Measurements from ENCODE around the gene RAB21. TPM values are rescaled to one million over a fixed set of nuclear protein-coding genes. Genes with fewer than 3 reads are reported as not detected.

RAB21 gene
- total RNA-seq, 2 donors from 2014 or later, result 47.6 to 51.2 TPM

DNA sequence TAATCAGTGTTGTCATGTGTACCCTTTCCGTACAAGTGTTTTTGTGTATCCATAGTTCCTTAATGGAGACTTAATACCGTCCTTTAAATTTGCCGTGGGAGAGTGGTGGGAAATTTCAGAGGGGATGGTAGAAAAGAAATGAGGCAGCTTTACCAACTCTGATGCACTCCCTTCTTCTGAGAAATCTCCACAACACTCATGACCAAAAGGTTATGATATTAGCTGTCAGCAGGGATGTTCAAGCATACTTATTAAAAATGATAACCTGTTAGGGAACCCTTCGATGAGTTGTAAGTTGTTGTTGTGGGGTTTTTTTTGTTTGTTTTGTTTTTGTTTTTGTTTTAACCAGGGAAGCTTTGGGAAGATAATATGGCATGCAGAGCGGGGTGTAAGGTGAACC is 12.5 kb downstream of the RAB21 start:
- Histone ChIP-seq H3K9me3 (ENCODE audit: control insufficient read depth, low read length) (no peaks in the 10 kb centered on the region), H3K4me1 (ENCODE audit: control insufficient read depth, insufficient read depth, low read length) (no peaks in the 10 kb centered on the region), H3K36me3 (ENCODE audit: control insufficient read depth, insufficient read depth, low read length) (peaks cover 23% of the 10 kb centered on the region), H3K27me3 (ENCODE audit: control insufficient read depth, insufficient read depth, low read length, poor library complexity, severe bottlenecking) (no peaks in the 10 kb centered on the region), H3K4me3 (ENCODE audit: low read length) (no peak overlapping the region), H3K27ac (ENCODE audit: low read depth, low read length) (no peak overlapping the region), H3K9ac (ENCODE audit: extremely low read depth, low read length, poor library complexity, severe bottlenecking) (no peak overlapping the region)
- 97% methylated on average over 5 of the region's 5 CpGs; no CpG with 5 or more reads in 1 of the 2 experiments for WGBS, 2 experiments (ENCODE audit: insufficient coverage in 1 of 2, insufficient read length in 1 of 2)
- Mint-ChIP-seq H3K9me3 (no peaks in the 10 kb centered on the region), H3K4me1 (peaks cover 12% of the 10 kb centered on the region), H3K36me3 (ENCODE audit: low read depth) (peaks cover 15% of the 10 kb centered on the region), H3K4me3 (no peak overlapping the region), H3K27ac (no peak overlapping the region), H3K27me3 (ENCODE audit: insufficient read depth) (no peaks in the 10 kb centered on the region)
- TF ChIP-seq, protein P1, sequence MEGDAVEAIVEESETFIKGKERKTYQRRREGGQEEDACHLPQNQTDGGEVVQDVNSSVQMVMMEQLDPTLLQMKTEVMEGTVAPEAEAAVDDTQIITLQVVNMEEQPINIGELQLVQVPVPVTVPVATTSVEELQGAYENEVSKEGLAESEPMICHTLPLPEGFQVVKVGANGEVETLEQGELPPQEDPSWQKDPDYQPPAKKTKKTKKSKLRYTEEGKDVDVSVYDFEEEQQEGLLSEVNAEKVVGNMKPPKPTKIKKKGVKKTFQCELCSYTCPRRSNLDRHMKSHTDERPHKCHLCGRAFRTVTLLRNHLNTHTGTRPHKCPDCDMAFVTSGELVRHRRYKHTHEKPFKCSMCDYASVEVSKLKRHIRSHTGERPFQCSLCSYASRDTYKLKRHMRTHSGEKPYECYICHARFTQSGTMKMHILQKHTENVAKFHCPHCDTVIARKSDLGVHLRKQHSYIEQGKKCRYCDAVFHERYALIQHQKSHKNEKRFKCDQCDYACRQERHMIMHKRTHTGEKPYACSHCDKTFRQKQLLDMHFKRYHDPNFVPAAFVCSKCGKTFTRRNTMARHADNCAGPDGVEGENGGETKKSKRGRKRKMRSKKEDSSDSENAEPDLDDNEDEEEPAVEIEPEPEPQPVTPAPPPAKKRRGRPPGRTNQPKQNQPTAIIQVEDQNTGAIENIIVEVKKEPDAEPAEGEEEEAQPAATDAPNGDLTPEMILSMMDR (conservative IDR thresholded peaks at IDR 0.05), result no peak
- no peak for DNase-seq

DNA sequence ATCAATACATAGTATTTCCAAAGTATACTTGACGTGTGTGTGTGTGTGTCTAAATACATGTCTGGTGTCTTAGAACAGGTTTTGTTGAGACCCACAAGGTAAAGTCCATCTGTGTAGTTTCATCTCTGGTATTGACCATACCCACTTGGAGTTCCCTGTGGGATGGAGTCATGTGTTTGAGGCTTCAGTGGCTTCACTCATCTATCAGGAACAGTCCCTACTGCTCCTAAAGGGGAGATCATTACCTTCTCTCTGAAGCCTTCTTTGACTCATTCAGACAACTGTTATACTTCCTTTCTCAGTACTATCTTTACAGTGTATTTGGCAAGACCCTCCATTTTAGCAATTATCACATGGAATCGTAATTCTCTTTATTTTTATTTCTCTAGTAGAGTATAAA is 14.2 kb downstream of the RAB21 start:
- peaks cover 14% of the 10 kb centered on the region for H3K36me3 Mint-ChIP-seq (ENCODE audit: low read depth)
- DNase-seq, result no peak
- peaks cover 40% of the 10 kb centered on the region for H3K36me3 ChIP-seq (ENCODE audit: control insufficient read depth, insufficient read depth, low read length)
- 92% methylated on average over 1 of the region's 2 CpGs; no CpG with 5 or more reads in 1 of the 2 experiments for WGBS, 2 experiments (ENCODE audit: insufficient coverage in 1 of 2, insufficient read length in 1 of 2)
- no peaks in the 10 kb centered on the region for H3K4me1 ChIP-seq (ENCODE audit: control insufficient read depth, insufficient read depth, low read length)
- H3K27ac ChIP-seq (ENCODE audit: low read depth, low read length), result no peak overlapping the region
- H3K27ac Mint-ChIP-seq, result no peak overlapping the region
- H3K4me3 ChIP-seq (ENCODE audit: low read length), result no peak overlapping the region
- no peaks in the 10 kb centered on the region for H3K27me3 ChIP-seq (ENCODE audit: control insufficient read depth, insufficient read depth, low read length, poor library complexity, severe bottlenecking)
- H3K27me3 Mint-ChIP-seq (ENCODE audit: insufficient read depth), result no peaks in the 10 kb centered on the region
- no peak overlapping the region for H3K9ac ChIP-seq (ENCODE audit: extremely low read depth, low read length, poor library complexity, severe bottlenecking)
- no peak overlapping the region for H3K4me3 Mint-ChIP-seq
- peaks cover 12% of the 10 kb centered on the region for H3K4me1 Mint-ChIP-seq
- TF ChIP-seq, protein P1 (conservative IDR thresholded peaks at IDR 0.05), result no peak
- no peaks in the 10 kb centered on the region for H3K9me3 Mint-ChIP-seq
- H3K9me3 ChIP-seq (ENCODE audit: control insufficient read depth, low read length), result no peaks in the 10 kb centered on the region

DNA sequence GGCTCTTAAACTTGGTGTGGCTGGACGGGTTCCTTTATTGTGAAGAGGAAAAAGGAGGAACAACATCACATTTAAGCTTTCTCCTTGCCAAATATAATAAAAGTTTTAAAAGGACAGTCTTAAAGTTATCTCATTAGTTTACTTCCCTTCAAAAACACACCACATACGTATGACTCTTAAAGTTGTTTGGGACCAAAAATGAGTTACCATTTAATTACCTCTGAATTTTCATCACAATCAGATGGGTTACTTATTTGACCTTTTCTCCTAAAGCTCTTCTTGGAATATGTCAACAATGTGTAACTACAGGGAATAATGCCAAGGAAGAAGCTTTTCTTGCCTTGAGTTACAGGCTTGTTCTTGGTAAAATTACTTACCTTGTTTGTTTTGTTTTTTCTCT is 16.4 kb downstream of the RAB21 start:
- Mint-ChIP-seq H3K27me3 (ENCODE audit: insufficient read depth) (no peaks in the 10 kb centered on the region), H3K9me3 (no peaks in the 10 kb centered on the region), H3K4me1 (peaks cover 12% of the 10 kb centered on the region), H3K27ac (no peak overlapping the region), H3K4me3 (no peak overlapping the region), H3K36me3 (ENCODE audit: low read depth) (peaks cover 26% of the 10 kb centered on the region)
- no peak for DNase-seq
- no peaks in the 10 kb centered on the region for H3K9me3 ChIP-seq (ENCODE audit: control insufficient read depth, low read length)
- no peaks in the 10 kb centered on the region for H3K4me1 ChIP-seq (ENCODE audit: control insufficient read depth, insufficient read depth, low read length)
- WGBS, 2 experiments (ENCODE audit: insufficient coverage in 1 of 2, insufficient read length in 1 of 2), result 80 to 100% methylated on average over 1 to 2 of the region's 2 CpGs
- no peak overlapping the region for H3K9ac ChIP-seq (ENCODE audit: extremely low read depth, low read length, poor library complexity, severe bottlenecking)
- TF ChIP-seq, protein P1 (conservative IDR thresholded peaks at IDR 0.05), result no peak
- H3K27me3 ChIP-seq (ENCODE audit: control insufficient read depth, insufficient read depth, low read length, poor library complexity, severe bottlenecking), result no peaks in the 10 kb centered on the region
- no peak overlapping the region for H3K4me3 ChIP-seq (ENCODE audit: low read length)
- H3K36me3 ChIP-seq (ENCODE audit: control insufficient read depth, insufficient read depth, low read length), result peaks cover 54% of the 10 kb centered on the region
- no peak overlapping the region for H3K27ac ChIP-seq (ENCODE audit: low read depth, low read length)
